Stimulated activated naive CD8-positive, alpha-beta T cell treated with anti-CD3 and anti-CD28 coated beads, Interleukin-15, Interleukin-2, amounts not matched to agents 100 ng/mL and 50 ng/mL, for 24 hours (primary cell): ENCODE results near the gene VIT.

ENCODE experiments used
- H3K27ac Mint-ChIP-seq: one replicate; pipeline ENCODE4 v1.8.0; 2021; ENCODE audit warnings: mild to moderate bottlenecking, mixed read lengths
- H3K27me3 Mint-ChIP-seq: one replicate; pipeline ENCODE4 v1.8.0; 2021; ENCODE audit warnings: mixed read lengths
- H3K36me3 Mint-ChIP-seq: one replicate; pipeline ENCODE4 v1.8.0; 2021; ENCODE audit warnings: low read depth, mixed read lengths
- H3K4me1 Mint-ChIP-seq: one replicate; pipeline ENCODE4 v1.8.0; 2021; ENCODE audit warnings: low read depth, mixed read lengths
- H3K4me3 Mint-ChIP-seq: one replicate; pipeline ENCODE4 v1.8.0; 2021; ENCODE audit warnings: mild to moderate bottlenecking, mixed read lengths
- H3K9me3 Mint-ChIP-seq: one replicate; pipeline ENCODE4 v1.8.0; 2021; ENCODE audit warnings: mixed read lengths

VIT gene

GRCh38 chr2:36695746-36696415, 626 bp upstream of the VIT start:
- Mint-ChIP-seq H3K4me3 (no peak overlapping the region), H3K27ac (no peak overlapping the region), H3K36me3 (no peaks in the 10 kb centered on the region), H3K4me1 (no peaks in the 10 kb centered on the region), H3K27me3 (no peaks in the 10 kb centered on the region), H3K9me3 (no peaks in the 10 kb centered on the region)

DNA sequence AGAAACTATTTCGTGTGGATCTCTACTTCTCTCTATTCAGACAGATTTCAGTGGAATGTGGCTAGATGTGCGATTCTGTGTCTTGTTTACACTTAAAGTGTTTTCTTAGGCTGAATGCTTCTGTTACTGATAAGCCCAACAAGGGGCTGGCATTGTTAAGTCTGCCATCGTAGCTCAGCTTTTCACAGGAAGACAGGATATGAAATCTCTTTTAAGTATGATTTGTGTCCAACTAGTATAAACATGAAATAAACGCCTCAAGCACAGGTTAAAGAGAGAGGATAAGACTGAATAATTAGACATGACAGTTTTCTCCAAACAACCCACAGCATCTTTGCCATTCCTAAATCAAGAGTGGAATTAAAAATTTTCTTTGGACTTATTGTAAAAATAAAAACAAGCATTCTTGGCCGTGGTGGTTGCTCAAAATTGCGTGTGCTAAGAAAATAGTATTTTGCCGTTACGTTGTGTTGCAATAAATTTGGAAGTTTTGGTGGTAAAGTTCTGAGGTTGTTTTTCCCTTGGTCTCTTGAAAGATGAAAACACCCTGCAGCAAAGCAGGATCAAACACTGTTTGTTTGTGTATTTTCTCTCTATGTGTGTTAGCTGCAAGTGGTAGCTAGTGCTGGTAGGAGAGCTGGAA, 1.0 kb downstream of the VIT start:
- no peaks in the 10 kb centered on the region for H3K4me1 Mint-ChIP-seq
- H3K9me3 Mint-ChIP-seq, result no peaks in the 10 kb centered on the region

DNA sequence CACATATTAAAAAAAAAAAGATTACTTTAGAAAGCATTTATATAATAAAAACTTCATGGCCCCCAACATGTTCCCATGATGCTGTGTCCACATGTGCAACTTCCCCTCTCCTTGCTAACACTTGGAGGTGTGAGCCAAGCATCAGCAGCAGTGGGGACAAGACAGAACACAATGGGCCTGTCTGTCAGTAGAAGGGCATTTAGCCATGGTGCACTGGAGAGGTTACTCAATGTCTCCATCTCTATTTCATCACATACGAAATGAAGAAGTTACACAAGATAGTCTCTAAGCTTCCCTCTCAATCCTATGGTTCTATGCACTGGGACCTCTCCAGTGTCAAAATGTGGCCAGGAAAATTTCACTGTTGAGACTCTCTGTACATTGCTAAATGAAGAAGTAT, 2.5 kb downstream of the VIT start:
- no peaks in the 10 kb centered on the region for H3K36me3 Mint-ChIP-seq
- H3K4me1 Mint-ChIP-seq, result no peaks in the 10 kb centered on the region
- no peak overlapping the region for H3K4me3 Mint-ChIP-seq
- H3K9me3 Mint-ChIP-seq, result no peaks in the 10 kb centered on the region
- no peaks in the 10 kb centered on the region for H3K27me3 Mint-ChIP-seq
- no peak overlapping the region for H3K27ac Mint-ChIP-seq

More for the DNA sequence above, 1.0 kb downstream of the VIT start:
- H3K36me3 Mint-ChIP-seq, result no peaks in the 10 kb centered on the region
- H3K27me3 Mint-ChIP-seq, result no peaks in the 10 kb centered on the region
- no peak overlapping the region for H3K4me3 Mint-ChIP-seq
- no peak overlapping the region for H3K27ac Mint-ChIP-seq

- Mint-ChIP-seq H3K36me3 (no peaks in the 10 kb centered on the region), H3K4me1 (no peaks in the 10 kb centered on the region), H3K4me3 (no peak overlapping the region), H3K9me3 (no peaks in the 10 kb centered on the region), H3K27ac (no peak overlapping the region), H3K27me3 (no peaks in the 10 kb centered on the region)
Measured at GRCh38 chr2:36700311-36700710, 3.8 kb downstream of the VIT start.

GRCh38 chr2:36701391-36701795, 4.9 kb downstream of the VIT start:
- H3K36me3 Mint-ChIP-seq, result no peaks in the 10 kb centered on the region

GRCh38 chr2:36701918-36702317, 5.4 kb downstream of the VIT start:
- Mint-ChIP-seq H3K4me3 (no peak overlapping the region), H3K27me3 (no peaks in the 10 kb centered on the region), H3K27ac (no peak overlapping the region)

More at GRCh38 chr2:36701391-36701795, 4.9 kb downstream of the VIT start:
- no peak overlapping the region for H3K27ac Mint-ChIP-seq
- H3K4me3 Mint-ChIP-seq, result no peak overlapping the region
- H3K4me1 Mint-ChIP-seq, result no peaks in the 10 kb centered on the region
- H3K27me3 Mint-ChIP-seq, result no peaks in the 10 kb centered on the region
- H3K9me3 Mint-ChIP-seq, result no peaks in the 10 kb centered on the region

DNA sequence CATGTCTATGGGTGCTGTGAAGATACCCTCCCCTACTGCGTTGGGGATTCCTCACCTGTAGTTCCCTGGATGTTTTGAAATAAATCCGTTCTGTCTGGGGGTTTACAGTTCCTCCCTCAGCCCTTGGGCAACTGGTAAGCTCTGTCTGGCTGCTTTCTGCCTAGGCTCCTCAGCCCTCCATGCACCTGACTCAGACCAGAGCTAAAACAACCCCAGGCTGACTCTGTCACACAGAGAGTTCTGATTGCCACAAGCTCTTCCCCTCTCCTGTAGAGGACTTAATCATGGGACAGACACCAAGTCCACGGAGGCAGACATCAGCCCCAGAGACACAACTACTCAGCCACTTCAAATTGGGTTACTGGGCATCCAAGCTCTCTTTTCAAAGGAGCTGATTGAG, 6.3 kb downstream of the VIT start:
- no peaks in the 10 kb centered on the region for H3K27me3 Mint-ChIP-seq
- H3K9me3 Mint-ChIP-seq, result no peaks in the 10 kb centered on the region
- H3K36me3 Mint-ChIP-seq, result no peaks in the 10 kb centered on the region
- H3K4me3 Mint-ChIP-seq, result no peak overlapping the region
- no peak overlapping the region for H3K27ac Mint-ChIP-seq
- H3K4me1 Mint-ChIP-seq, result no peaks in the 10 kb centered on the region

More at GRCh38 chr2:36701918-36702317, 5.4 kb downstream of the VIT start:
- Mint-ChIP-seq H3K9me3 (no peaks in the 10 kb centered on the region), H3K4me1 (no peaks in the 10 kb centered on the region), H3K36me3 (no peaks in the 10 kb centered on the region)

GRCh38 chr2:36704475-36705150, 8.1 kb downstream of the VIT start:
- Mint-ChIP-seq H3K4me3 (no peak overlapping the region), H3K36me3 (no peaks in the 10 kb centered on the region), H3K9me3 (no peaks in the 10 kb centered on the region), H3K4me1 (no peaks in the 10 kb centered on the region), H3K27ac (no peak overlapping the region), H3K27me3 (no peaks in the 10 kb centered on the region)

DNA sequence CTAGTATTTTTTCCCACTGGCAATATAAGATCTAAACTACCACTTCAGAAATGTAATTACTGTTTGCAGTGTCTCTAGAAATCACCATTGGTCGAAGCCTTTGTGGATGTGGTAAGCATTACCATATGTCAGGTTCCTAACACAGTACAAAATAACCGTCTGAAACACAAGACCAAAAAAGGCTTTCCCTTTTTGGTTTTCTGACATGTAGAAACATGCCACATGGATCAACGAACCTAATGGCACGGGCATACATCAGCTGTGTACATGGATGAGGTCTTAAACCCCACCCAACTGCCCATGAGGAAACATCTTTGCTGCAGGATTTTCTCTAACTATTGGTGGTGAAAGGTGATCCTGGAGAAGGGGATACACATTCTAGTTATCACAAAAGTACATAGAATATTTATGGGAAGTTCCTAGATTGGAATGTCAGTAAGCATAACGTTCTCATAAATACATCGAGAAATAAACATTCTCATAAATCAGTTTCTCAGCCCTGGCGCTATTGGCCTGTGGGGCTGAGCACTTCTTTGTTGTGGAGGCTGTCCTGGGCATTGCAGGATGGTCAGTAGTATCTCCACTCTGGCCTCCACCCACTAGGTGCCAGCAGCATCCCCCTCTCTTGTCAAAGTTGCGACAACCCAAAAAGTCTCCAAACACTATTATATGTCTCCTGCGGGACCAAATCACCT, 9.0 kb downstream of the VIT start:
- no peaks in the 10 kb centered on the region for H3K4me1 Mint-ChIP-seq
- no peak overlapping the region for H3K27ac Mint-ChIP-seq
- no peak overlapping the region for H3K4me3 Mint-ChIP-seq
- no peaks in the 10 kb centered on the region for H3K27me3 Mint-ChIP-seq
- no peaks in the 10 kb centered on the region for H3K9me3 Mint-ChIP-seq
- no peaks in the 10 kb centered on the region for H3K36me3 Mint-ChIP-seq

- Mint-ChIP-seq H3K9me3 (peaks cover 3% of the 10 kb centered on the region), H3K36me3 (no peaks in the 10 kb centered on the region), H3K4me3 (no peak overlapping the region), H3K27ac (no peak overlapping the region), H3K27me3 (no peaks in the 10 kb centered on the region), H3K4me1 (no peaks in the 10 kb centered on the region)
Measured at GRCh38 chr2:36706021-36706876, 9.7 kb downstream of the VIT start.

- H3K9me3 Mint-ChIP-seq, result peaks cover 4% of the 10 kb centered on the region
- H3K4me1 Mint-ChIP-seq, result no peaks in the 10 kb centered on the region
- H3K27ac Mint-ChIP-seq, result no peak overlapping the region
- H3K36me3 Mint-ChIP-seq, result no peaks in the 10 kb centered on the region
- H3K4me3 Mint-ChIP-seq, result no peak overlapping the region
- H3K27me3 Mint-ChIP-seq, result no peaks in the 10 kb centered on the region
Measured at GRCh38 chr2:36707050-36707449, 10.5 kb downstream of the VIT start.

DNA sequence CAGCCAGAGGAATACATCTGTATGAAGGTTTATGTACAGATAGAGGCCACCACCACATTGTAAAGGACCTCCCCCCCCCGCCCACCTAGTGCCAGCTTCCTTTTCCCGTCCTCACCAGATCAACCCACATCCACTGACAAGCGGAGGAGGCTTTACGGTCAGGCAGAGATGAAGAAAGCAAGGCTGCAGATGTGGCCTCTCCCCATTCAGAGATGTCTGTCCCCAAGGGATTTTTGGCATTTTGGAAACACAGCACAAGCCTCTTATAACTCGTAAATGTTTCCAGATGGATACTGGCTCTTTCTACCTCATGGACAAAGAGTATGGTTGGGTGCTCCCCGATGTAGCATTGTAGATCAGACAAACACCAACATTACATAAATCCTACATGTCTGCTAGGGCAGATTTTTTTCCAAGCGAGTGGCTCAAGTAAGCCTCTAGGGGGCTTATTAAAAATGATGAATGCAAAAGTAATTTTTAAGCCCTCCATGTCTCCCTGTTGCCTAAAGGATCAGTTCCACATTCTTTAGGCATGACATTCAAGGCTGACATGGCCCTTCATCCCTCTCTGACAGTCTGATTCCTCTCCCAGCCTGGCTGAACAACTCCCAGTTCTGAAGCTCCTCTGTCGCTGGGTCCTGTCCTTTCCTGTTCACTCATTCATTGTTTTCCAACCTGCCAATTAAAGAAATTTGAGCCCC, 11.7 kb downstream of the VIT start:
- Mint-ChIP-seq H3K4me1 (no peaks in the 10 kb centered on the region), H3K4me3 (no peak overlapping the region), H3K27me3 (no peaks in the 10 kb centered on the region), H3K9me3 (peaks cover 4% of the 10 kb centered on the region), H3K27ac (no peak overlapping the region), H3K36me3 (no peaks in the 10 kb centered on the region)

DNA sequence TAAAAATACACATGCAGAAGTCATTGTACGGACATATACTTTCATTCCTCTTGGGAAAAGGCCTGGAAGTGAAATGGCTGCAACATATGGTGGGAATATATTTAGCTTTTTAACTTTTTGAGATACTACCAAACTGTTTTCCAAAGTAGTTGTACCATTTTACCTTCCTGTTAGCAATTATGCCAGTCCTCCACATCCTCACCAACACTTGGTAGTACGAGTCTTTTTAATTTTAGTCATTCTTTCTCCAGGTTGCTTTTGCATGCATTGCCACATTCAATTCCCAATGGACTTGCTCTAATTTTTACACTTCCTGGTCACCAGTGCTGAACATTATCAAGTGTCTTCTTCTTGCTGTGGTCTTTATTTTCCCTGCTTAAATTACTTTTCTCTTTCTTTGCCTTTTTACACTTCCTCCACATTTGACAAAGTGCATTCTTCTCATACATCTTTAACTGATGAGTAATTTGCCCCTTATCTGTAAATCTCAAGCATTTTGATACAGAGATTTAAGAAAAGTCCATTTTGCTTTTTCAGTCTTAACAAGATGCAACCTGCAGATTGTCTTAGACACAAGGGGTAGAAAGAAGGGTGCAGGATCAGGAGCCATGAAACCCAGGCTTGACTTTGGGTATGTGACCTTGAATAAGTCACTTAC, 14.5 kb downstream of the VIT start:
- Mint-ChIP-seq H3K27ac (no peak overlapping the region), H3K9me3 (peaks cover 4% of the 10 kb centered on the region), H3K36me3 (no peaks in the 10 kb centered on the region), H3K4me1 (no peaks in the 10 kb centered on the region), H3K27me3 (peaks cover 8% of the 10 kb centered on the region), H3K4me3 (no peak overlapping the region)
